NCI-H1417 (cell line): ENCODE measurements around the gene IP6K2.
"Not testable (repeated sequence)": the region's sequence is repeated elsewhere in the genome, so short reads cannot be mapped to it uniquely, and the experiment has no call there.

Experiments used
- DNase-seq, 3 experiments: peaks; one replicate each; lab custom pipeline; 2025; lab: John Stamatoyannopoulos, UW

IP6K2 gene

DNA sequence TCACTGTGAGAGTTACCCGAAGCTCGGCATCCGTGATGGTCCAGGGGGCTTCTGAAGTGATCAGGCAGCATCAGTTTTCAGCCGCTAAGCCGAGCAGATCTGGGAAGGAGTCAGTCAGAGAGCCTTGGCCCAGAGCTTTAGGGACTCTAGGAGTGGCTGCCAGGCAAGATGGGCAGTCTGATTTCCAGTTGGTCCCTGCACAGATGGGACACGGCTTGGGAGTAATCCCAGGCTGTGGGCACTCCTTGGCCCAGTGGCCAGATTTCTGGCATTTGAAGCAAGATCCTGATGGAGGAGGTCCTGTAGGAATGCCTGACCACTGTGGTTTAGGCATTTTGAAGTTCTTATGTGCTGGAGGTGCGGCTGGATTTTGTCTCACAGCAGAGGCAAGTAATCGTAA lies 10.5 kb upstream of the IP6K2 start:
- DNase-seq: no peak

- DNase-seq: not testable (repeated sequence)
Measured at GRCh38 chr3:48725185-48725855, 8.3 kb upstream of the IP6K2 start.

DNA sequence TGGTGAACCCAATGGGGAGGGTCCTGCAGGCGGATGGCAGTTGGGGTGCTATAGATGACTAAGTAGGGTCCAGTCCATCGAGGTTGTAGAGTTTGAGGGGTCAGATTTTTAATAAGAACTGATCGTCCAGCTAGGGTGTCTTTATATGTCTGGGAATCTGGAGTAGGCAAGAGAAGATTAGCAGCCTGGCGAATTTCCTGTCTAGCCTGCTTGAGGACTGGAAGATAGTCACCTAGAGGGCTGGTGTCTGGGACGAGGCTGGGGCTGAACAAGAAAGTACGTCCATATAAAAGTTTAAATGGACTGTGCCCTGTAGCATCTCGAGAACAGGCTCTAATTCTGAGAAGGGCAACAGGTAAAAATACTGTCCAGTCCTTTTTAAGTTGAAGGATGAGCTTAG lies 6.7 kb upstream of the IP6K2 start:
- no peak for DNase-seq

DNA sequence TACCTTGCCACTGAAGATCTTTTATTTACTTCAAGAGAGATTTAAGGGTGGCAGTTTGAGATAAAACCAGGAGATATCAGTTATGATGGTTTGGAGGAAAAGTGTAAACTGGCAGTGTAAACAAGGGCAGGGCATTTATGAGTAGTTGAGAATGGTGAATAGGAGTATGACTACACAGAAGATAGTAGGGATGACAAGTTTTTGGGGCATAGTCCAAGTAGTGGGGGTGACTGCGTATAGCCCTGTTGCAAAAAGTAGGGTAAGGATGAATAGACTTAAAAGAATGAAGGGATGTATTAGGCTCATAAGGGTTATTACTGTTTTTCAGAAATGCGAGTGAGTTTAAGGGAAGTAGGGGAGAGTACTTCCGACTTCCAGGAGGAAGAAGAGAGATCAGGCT lies 6.3 kb upstream of the IP6K2 start:
- not testable (repeated sequence) for DNase-seq

DNA sequence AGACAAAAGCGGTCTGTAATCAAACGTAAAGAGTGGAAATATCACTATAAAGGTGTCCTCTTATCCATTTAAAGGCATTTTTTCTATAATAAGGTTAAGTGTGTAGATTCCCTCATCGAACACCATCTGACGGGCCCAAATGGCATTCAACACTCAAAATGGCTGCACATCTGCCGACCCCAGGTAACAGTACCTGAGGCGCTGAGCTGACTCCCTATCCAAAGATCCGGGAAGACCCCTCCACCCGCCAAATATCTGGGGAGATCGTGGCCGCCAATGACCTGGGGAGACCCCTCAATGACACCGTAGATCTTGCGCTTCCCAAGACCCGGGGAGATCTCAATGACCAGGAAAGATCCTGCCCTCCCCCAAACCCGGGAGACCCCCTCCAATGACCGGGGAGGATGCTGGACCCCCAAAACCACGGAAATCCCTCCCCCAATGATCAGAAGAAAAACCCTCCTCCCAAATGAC lies 476 bp downstream of the IP6K2 start:
- DNase-seq: peak in 1 of 3 experiments; percentile 67

- DNase-seq: peak in 2 of 3 experiments; percentile 2 to 41
Measured at GRCh38 chr3:48715174-48715800, 1.7 kb downstream of the IP6K2 start.

DNA sequence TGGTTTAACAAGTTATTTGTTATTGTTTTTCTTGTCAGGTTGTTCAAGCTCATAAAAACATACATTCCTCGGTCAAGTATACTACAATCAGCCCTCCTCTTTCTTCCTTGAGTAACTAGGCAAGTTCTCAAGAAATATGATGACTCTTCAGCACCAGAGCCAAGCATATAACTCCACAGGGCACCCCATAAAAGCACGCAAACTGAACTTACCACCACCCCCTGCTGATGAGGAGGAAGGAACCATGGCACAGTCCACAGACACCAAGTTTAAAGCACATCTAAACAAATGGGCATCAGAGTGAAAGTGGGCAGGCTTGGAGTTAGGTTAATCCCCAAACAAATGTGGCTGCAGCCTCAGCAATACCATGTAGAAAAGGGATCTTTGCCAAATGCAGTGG lies 5.3 kb downstream of the IP6K2 start:
- no peak for DNase-seq

DNA sequence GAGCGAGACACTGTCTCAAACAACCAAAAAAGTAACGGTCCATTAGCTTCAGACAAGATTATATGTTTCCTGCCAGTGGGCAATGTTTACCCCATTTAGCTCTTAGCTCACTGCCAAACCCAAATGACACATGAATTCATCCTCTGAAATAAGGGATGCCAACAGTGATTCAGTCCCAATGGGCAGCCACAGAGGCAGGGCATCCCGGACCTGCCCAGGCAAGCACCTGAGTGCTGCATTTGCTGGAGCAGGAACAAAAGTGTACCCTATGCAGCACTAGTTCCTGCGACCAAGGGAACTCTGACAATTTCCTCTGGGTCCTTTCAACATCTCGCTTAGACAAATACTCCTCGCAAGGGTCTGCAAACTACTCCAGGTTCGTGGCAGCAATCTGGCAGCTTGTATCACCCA lies 8.0 kb downstream of the IP6K2 start:
- DNase-seq: no peak

DNA sequence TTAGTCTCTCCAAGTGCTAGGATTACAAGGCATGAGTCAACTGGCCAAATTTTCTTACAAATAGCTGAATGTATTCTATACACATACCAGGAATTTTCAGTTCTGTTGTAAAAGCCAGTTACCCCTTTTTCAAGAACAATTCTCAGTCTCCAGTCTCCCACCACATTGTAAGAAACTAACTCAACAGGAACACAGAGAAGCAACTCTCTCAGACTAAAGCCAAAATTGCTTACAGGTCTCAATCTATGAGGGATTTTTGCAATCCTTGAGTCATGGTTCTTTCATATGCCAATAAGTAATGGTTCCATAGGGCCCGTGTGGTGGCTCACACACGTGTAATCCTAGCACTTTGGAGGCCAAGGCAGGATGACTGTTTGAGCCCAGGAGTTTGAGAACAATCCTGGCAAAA lies 8.5 kb downstream of the IP6K2 start:
- DNase-seq: no peak

DNA sequence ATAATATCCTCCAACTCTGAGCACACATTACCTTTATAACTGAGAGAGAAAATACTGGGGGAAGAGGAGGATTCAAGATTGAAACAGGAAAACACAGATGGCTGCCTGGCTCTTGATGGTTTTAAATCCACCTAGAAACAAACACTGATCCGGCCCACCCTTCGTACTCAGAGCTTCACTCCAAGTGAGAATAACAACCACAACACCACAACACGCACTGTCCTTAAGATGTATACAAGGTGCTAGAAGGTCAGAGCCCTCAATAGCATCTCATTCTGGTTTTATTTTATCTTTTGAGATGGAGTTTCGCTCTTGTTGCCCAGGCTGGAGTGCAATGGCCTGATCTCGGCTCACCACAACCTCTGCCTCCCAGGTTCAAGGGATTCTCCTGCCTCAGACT lies 9.9 kb downstream of the IP6K2 start:
- no peak for DNase-seq

- no peak for DNase-seq
Measured at GRCh38 chr3:48702320-48702920, 14.6 kb downstream of the IP6K2 start.

GRCh38 chr3:48700731-48701405 lies 16.2 kb downstream of the IP6K2 start:
- DNase-seq: no peak

GRCh38 chr3:48698891-48699290 lies 18.1 kb downstream of the IP6K2 start:
- no peak for DNase-seq

- no peak for DNase-seq
Measured at GRCh38 chr3:48697952-48698351, 19.1 kb downstream of the IP6K2 start.

GRCh38 chr3:48696601-48697000 lies 20.4 kb downstream of the IP6K2 start:
- DNase-seq: no peak

- DNase-seq: no peak
Measured at GRCh38 chr3:48696156-48696555, 20.9 kb downstream of the IP6K2 start.

- DNase-seq: no peak
Measured at GRCh38 chr3:48695393-48695753, 21.6 kb downstream of the IP6K2 start.

- no peak for DNase-seq
Measured at GRCh38 chr3:48694610-48695392, 22.2 kb downstream of the IP6K2 start.

DNA sequence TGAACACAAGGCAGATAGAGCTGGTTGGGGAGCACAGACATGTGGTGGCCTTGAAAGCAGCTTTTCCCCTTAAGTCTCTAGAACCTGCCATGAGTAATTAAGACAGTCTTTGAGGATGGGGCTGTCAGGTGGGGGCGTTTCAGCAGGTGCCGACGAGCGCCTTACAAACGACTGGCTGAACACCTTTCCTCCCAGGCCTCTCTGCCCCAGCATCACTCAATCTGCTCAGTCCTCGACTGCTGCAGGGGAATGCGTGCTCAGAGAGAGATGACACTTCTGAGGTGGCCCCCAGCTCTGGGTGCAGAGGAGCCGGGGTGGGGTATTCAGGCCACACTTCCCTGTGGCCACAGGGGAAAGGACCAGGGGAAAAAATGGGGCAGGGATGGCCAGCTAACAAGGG lies 23.2 kb downstream of the IP6K2 start:
- DNase-seq: no peak

DNA sequence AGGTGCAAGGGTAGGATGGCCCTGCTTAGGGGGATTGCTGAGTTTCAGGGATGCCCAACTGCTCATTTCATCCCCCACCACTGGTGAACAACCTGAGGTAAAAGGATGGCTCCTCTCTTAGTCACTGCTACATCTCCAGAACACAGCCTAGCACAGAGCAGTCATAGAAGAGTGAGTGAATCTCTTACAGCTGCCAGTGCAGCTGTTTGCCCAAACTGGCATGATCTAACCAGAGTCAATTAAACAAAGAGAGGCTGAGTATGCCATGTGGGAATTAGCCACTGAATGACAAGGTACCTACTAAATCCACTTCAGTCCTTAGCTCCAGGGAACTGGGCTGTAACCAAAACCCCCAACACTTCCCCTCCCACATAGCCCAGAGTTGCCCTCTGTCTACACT lies 24.5 kb downstream of the IP6K2 start:
- DNase-seq: no peak

DNA sequence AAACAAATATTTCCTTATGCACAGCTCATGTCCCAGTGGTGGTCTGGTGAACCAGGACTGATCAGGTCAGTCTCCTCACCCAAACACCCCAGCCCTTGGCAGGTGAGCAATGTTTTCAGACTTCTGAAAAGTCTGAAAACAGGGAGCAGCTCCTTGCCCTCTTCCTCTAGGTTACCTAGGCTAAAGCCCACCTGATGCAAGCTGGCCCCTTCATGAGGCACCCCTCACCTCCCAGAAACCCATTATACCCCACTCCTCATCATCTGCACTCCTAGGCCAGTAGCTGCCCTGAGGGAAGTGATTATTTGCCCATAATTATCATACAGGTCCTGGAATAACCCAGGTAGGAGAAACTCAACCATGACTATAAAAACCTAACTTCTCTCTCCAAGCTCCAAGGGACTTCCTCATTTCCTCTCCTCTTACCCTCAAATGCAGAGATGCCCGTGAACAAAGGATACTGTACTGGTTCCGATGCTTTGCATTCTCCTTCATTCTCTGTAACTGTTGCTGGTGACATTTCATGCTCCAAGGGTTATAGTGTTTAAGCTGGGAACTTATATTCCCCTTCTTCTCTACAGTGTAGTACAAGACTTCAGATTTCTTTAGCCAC lies 26.1 kb downstream of the IP6K2 start:
- DNase-seq: no peak

DNA sequence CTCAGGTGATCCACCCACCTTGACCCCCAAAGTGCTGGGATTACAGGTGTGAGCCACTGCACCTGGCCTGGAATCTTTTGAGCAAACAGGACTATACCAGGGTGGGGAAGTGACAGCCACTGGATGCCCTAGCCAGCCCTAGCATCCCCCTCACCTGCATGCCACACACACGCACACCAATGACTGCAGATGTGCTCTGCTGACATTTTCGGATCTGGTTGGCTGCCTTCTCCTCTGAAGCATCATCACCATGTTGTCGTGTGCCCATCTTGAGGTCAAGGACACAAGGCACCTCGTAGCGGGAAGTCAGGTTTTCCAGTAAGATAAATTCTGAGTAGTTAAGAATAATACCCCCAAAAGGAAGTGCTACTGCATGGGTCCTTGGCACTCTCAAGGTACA lies 27.6 kb downstream of the IP6K2 start:
- DNase-seq: no peak
